Measurements from ENCODE around the gene SOX6. TPM values are rescaled to one million over a fixed set of nuclear protein-coding genes. Genes with fewer than 3 reads are reported as not detected.
A peak's percentile ranks its signal among the peaks of the same experiment; 100 is the strongest.

SOX6 gene
- polyA plus RNA-seq, 1 experiment: 6.0 TPM

- TF ChIP-seq CTCF (IDR thresholded peaks at IDR 0.05; ENCODE audit: low read depth, low read length): no peak
- ChIA-PET CTCF (no interaction called here), POLR2A (no interaction called here)
- peak; percentile 32 for DNase-seq (ENCODE audit: low read depth, low spot score)
- H3K27ac ChIP-seq (ENCODE audit: low read depth, low read length): peak overlapping the region; percentile 53
- H3K27me3 ChIP-seq (ENCODE audit: control insufficient read depth, insufficient read depth, low read length): no peaks in the 10 kb centered on the region
- no peak overlapping the region for H3K4me3 ChIP-seq (ENCODE audit: low read depth, low read length)
- H3K9me3 ChIP-seq (ENCODE audit: control insufficient read depth, insufficient read depth, low read length): no peaks in the 10 kb centered on the region
Observed at GRCh38 chr11:15976433-15977045, 379.8 kb downstream of the SOX6 start.

- no peaks in the 10 kb centered on the region for H3K27me3 ChIP-seq (ENCODE audit: control insufficient read depth, insufficient read depth, low read length)
- POLR2A ChIA-PET: no interaction called here
- CTCF ChIA-PET: interaction anchor here (0.9 to 1.7 kb wide), 2 partner anchors 12 to 630 kb away, joined by 5 to 10 read pairs; no protein-coding TSS in a partner anchor
- H3K9me3 ChIP-seq (ENCODE audit: control insufficient read depth, insufficient read depth, low read length): no peaks in the 10 kb centered on the region
- no peak for DNase-seq (ENCODE audit: low read depth, low spot score)
- TF ChIP-seq CTCF (IDR thresholded peaks at IDR 0.05; ENCODE audit: low read depth, low read length): no peak
- no peak overlapping the region for H3K4me3 ChIP-seq (ENCODE audit: low read depth, low read length)
- no peak overlapping the region for H3K27ac ChIP-seq (ENCODE audit: low read depth, low read length)
Observed at GRCh38 chr11:15975742-15976141, 380.6 kb downstream of the SOX6 start.

GRCh38 chr11:15972838-15973237 lies 383.5 kb downstream of the SOX6 start:
- H3K4me3 ChIP-seq (ENCODE audit: low read depth, low read length): no peak overlapping the region
- ChIA-PET CTCF (no interaction called here), POLR2A (no interaction called here)
- no peaks in the 10 kb centered on the region for H3K9me3 ChIP-seq (ENCODE audit: control insufficient read depth, insufficient read depth, low read length)
- TF ChIP-seq CTCF (IDR thresholded peaks at IDR 0.05; ENCODE audit: low read depth, low read length): no peak
- no peaks in the 10 kb centered on the region for H3K27me3 ChIP-seq (ENCODE audit: control insufficient read depth, insufficient read depth, low read length)
- no peak overlapping the region for H3K27ac ChIP-seq (ENCODE audit: low read depth, low read length)
- DNase-seq (ENCODE audit: low read depth, low spot score): no peak

- ChIA-PET CTCF (no interaction called here), POLR2A (no interaction called here)
- no peaks in the 10 kb centered on the region for H3K9me3 ChIP-seq (ENCODE audit: control insufficient read depth, insufficient read depth, low read length)
- no peak overlapping the region for H3K27ac ChIP-seq (ENCODE audit: low read depth, low read length)
- DNase-seq (ENCODE audit: low read depth, low spot score): no peak
- no peaks in the 10 kb centered on the region for H3K27me3 ChIP-seq (ENCODE audit: control insufficient read depth, insufficient read depth, low read length)
- no peak for TF ChIP-seq CTCF (IDR thresholded peaks at IDR 0.05; ENCODE audit: low read depth, low read length)
- no peak overlapping the region for H3K4me3 ChIP-seq (ENCODE audit: low read depth, low read length)
Observed at GRCh38 chr11:15971215-15971546, 385.2 kb downstream of the SOX6 start.

- ChIA-PET POLR2A (no interaction called here), CTCF (no interaction called here)
- no peak for DNase-seq (ENCODE audit: low read depth, low spot score)
- H3K4me3 ChIP-seq (ENCODE audit: low read depth, low read length): no peak overlapping the region
- no peaks in the 10 kb centered on the region for H3K9me3 ChIP-seq (ENCODE audit: control insufficient read depth, insufficient read depth, low read length)
- no peak for TF ChIP-seq CTCF (IDR thresholded peaks at IDR 0.05; ENCODE audit: low read depth, low read length)
- no peak overlapping the region for H3K27ac ChIP-seq (ENCODE audit: low read depth, low read length)
- no peaks in the 10 kb centered on the region for H3K27me3 ChIP-seq (ENCODE audit: control insufficient read depth, insufficient read depth, low read length)
Observed at GRCh38 chr11:15970506-15971214, 385.7 kb downstream of the SOX6 start.

Measured in AG04450 (cell line).